HG03432 (cell line): Measurements from ENCODE around the gene COMMD2.

Source experiments
- ATAC-seq: cut with Tn5 transposase; IDR thresholded peaks from one replicate; pipeline ENCODE4 v1.9.1; 2021; ENCODE audit warnings: mild to moderate bottlenecking, moderate library complexity; ENCODE audit not compliant: unreplicated experiment

COMMD2 gene

DNA sequence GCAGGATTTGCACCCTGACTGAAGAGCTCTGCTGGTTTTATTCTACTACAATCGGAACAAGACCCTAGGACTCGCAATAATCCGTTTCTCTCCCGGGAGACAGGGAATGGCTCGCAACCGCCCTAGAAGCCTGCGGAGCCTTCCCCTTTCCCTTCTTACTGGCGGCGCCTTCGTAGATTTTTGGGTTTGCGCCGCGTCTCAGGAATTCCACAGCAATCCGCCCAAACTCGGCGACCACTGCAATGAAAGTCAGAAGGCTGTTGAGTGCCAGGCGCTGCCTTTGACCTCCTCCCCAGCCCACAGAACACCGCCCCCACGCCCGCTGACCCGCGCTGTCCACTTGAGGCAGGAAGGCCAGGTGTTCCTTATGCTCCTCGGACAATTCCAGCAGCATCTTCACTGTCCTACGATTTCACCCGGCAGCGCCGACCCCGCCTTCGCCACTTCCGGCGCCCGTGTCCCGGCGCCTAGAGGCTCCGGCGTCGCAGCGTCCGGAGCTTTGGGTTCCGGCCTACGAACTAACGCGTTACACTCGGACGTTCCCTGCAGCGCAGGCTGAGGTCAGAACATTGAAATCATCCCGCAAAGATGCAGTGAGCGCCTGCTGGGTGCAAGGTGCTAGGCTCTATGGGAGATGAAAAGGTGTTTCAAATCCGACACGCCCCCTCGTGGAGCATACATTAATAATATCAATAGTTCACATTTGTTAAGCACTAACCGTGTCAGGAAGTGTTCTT is at the start of gene COMMD2:
Gene COMMD2 (minus strand): TSS at position 439 of the 737 bp plus-strand sequence. CDS start 45 bp downstream, at position 394.
- ATAC-seq: peak; percentile 99

DNA sequence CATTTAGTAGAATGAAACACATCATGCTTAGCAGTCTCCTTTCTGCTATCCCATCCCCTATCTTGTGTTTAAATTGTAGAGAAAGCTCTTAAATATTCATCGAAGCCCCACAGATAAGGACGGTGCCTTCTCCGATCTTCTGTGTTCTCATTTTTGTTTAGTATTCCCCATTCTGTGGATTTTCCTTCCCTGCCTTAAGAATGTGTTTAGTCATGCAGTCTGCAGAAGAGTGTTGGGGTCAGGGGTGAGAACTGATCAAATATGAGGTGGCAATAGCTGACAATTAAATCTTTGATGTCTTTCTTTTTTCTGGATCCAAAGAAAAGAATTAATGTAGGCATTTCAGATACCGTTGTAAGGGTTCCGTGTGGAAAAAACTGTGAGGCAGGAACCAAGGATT is 49.4 kb upstream of the COMMD2 start:
- no peak for ATAC-seq

DNA sequence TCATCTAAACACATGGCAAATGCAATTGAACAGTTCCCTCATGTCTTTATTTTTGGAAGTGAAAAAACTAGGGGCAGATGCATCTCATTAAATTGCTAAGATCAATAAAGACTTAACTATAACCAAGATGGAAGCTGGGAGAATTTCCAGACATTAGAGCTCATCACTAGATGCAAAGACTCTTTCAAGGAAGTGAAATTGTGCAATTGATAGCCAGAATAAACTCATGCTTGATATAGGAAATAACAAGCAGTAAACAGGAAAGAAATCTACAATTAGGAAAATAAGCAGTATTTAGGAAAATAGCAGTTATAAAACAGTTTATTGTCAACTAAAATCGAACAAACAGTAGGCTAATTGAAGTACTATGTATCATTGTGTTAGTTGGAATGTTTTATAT is 48.9 kb upstream of the COMMD2 start:
- ATAC-seq: no peak

DNA sequence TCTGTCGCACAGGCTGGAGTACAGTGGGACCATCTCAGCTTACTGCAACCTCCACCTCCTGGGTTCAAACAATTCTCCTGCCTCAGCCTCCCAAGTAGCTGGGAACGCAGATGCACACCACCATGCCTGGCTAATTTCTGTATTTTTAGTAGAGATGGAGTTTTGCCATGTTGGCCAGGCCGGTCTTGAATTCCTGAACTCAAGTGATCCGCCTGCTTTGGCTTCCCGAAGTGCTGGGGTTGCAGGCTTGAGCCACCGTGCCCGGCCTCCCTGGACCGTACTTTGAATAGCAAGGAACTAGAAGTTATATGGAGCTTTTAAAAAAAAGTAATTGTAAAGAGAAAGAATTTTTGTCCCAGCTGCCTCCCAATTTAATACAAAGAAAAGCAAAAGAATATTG is 48.4 kb upstream of the COMMD2 start:
- no peak for ATAC-seq

DNA sequence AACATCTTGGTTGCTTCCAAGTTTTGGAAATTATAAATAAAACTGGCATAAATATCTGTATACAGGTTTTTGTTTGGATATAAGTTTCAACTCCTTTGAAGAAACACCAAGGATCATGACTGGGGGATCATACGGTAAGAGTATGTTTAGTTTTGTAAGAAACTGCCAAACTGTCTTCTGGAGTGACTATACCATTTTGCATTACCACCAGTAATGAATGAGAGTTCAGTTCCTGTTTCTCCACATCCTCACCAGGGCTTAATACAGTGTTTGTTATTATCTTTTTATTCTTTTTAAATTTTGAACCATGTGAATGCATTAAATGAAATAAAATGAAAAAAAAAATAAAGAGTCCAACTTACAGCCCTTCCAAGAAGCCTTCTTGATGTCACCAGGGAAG is 43.7 kb upstream of the COMMD2 start:
- ATAC-seq: no peak

DNA sequence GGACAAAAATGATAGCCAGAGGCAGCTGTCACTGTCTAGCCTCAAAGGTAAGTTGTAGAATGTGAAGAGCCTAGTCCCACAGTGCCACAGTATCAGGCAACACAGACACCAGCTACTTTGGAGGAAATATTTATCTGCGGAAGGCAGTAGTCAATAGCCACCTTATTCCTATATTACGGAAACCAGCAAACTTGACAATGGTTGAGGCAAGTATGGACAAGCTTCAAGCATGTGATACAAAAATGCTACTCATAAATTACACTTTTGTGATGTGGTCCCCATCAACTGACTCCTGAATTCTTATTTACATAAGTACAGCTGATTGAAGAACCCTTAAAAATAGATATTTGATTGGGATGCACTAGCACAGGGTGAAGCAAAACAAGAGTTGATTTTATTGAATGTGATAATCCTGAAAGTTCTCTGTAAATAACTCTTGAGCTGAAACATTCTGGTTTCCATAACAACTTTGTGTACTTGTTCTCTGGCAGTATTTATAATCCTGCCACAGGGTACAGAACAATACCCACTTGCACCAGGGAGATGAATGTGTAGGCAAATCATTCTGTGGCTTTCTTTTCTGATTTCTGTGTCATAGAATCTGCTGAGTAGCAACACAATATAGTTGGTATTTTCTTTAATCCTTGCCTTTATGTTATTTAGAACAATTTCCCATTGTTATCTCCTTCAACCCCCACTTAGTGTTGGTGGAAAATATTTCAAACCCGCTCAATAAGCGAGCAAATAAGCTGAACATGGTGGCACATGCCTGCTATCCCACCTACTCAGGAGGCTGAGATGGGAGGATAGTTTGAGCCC is 40.4 kb upstream of the COMMD2 start, which contains the start of gene ANKUB1:
Gene ANKUB1 (minus strand): TSS at position 103 of the 819 bp plus-strand sequence. CDS start 188 bp downstream, outside the sequence.
- no peak for ATAC-seq

DNA sequence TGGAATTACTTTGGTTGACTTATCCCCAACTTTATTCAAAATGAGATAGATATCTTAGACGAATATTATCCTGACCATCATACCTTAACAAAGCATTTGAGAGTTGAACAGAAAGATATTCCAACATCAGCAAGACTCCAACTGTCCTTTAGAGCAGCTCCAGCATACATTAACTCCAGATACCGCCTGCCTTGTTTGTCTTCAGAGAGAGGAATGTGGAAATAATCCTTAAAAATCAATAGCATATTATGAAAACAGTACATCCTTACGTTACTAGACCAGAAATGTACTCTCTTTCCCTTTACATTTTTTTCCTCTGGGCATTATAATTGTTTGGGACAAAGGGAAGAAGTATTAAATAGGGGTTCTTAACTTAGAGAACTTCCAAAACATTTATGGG is 38.4 kb upstream of the COMMD2 start:
- no peak for ATAC-seq

DNA sequence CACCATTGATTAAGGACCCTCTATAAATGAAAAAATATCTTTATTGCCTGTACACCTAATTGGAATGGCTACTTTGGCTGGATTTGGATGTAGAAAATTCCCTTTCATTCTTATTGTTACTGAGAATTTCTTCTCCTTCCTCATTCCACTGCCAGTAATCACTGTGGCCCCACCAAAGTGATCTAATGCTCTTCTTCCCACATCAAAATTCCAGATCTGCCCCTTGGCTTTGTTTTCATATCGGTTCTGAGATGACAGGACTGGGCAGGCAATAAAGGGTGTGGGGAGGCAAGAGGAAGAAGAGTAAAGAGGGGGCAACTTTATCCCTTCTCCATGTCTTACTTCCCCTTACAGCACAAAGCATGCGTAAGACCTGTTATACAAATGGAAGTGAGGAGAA is 38.0 kb upstream of the COMMD2 start:
- ATAC-seq: no peak

DNA sequence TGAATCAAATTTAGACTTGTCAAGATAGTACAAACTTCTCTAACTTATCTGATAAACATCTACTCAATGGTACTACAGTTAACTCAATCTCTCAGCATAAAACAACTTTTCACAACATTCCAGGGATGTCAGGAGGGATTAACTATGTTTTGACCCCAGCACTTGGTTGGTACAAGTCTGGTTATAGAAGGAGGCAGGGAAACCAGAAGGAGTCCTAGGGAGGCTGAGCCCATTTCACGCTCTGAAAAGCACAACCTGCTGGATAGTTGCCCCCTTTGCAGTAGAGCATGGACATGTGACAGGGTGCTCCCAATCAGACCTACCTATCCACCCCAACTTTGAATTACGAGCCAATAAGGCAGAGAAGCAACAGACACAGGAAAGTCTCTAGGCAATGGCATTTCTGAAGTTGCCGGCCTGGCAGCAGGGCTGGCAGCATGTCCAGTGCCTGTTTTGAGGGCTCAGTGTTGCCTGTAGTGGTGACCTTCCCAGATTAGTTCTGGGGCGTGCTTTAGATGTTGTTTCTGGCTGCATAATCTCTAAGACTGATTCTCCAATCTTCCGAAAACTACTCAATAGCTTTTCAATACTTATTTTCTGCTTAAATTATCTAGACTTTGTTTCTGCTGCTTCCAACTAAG is 31.9 kb upstream of the COMMD2 start:
- no peak for ATAC-seq

DNA sequence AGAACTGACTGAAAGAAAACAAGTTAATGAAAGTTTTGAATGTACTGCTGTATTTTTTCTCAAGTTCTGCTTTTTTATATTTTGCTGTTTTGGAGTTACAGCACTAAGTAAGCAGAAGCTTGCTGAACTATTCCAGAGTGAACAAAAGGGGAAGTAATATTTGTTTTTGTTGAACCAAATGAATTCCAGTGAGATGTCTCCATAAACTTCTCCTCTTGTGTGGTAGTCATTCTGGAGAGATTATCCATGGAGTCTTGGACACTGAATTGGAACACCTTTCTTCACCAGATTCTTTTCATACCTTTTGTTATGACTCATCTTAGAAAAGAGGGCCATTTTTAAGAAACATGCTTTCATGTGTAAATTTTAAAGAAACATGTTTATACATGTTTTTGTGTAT is 31.3 kb upstream of the COMMD2 start:
- no peak for ATAC-seq

DNA sequence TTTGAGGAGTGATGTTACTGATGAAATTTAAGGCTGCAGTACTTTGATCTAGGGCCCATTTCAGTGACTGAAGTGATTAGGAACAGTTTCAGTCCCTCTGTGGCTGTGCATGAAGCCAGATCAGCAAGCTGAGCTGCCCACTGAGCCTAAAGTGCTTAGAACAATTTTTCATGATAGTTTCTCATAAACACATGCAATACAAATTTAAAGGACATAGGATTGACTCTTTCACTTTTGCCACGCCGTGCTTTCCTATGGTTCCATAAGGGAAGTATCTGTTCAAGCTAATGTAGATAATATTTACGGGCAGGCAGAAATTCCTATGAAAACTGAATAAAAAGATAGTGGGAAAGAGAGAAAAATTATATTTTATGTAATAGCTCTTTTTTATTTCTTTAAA is 29.5 kb upstream of the COMMD2 start:
- no peak for ATAC-seq

DNA sequence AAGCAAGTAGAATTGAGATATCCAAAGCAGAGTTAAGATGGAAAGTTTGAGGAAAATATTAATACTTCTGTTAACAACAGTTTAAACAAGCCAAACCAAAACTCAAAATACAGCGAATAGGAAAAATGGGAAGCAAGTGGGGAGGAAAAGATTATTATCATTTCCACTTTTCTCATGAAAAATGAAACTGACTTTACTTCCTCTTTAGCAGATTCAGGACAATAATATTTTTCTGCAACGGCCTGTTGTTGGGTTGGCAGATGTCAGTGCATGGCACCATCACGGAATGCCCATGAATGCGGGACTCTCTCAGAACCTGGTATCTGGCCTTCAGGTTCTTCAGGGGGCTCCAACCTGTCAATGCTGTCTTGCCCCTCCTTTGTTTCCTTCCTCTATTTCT is 28.9 kb upstream of the COMMD2 start:
- no peak for ATAC-seq

DNA sequence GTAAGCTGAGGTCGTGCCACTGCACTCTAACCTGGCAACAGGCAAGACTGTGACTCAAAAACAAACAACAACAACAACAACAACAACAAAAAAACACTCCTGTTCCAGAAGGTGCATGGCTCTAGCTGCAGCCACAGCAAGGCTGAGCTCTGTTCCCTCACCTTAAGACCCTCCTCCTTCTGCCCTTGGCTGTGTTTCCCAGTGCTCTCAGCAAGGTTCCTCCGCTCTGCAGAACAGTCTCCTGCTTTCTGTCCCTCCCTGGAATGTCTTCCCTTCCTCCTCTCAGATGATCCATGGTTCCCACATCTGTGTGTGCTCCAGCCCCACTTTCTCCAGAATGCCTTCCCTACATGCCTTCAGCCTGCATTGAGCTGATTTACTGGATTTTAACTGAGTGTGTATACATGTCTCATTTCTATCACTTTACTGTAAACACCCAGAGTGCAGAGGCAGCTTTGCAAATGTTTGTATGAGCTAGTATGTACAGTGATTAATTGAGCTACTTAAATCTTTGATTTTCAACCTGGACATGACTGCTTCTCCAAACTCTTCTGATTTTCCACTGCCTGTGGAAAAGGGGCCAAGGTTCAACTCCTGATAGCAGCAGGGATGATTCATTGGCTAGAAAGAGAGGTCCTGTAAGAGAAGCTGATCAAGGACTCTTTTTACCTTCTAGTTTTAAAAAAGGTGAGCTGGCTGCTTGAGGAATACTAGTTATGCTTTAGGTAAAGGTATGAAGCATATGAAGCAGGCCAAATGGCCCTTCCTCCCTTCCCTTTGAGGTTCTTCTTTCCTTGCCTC is 25.3 kb upstream of the COMMD2 start:
- no peak for ATAC-seq

DNA sequence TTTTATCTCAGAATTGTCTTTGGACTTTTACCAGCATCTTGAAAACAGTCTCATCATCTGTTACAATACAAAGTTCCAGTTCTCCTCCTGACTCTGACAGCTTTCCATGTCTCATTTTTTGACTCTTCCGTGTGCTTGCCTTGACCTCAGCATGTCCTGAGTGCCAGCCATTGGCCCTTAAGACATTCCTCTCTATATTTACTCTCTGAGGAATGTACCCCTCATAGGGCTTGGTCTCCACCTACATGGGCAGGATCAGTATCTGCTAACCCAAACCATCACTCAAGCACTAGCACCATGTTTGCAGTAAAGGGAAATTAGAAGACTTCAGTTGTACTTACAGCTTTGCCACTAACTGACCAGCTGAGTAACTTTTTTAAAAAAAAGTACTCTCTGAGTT is 23.9 kb upstream of the COMMD2 start:
- no peak for ATAC-seq

DNA sequence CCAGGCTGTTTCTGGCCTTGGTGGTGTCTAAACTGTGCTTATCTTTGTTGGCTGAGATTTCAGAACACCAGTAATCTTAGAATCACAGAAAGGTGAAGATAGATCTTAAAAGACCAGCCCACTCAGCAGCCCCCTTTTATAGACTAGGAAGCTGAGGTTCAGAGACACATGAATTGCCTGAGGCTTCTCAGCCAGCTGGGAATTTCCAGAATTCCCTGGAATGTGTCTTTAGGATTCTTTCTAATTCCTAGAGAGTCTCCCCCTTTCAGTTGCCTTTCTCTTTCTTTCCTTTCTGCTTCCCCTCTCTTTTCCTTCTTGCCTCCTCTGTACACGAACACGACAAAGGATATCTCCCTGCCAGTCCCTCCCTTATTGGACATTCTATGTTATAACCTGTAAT is 20.6 kb upstream of the COMMD2 start:
- no peak for ATAC-seq

DNA sequence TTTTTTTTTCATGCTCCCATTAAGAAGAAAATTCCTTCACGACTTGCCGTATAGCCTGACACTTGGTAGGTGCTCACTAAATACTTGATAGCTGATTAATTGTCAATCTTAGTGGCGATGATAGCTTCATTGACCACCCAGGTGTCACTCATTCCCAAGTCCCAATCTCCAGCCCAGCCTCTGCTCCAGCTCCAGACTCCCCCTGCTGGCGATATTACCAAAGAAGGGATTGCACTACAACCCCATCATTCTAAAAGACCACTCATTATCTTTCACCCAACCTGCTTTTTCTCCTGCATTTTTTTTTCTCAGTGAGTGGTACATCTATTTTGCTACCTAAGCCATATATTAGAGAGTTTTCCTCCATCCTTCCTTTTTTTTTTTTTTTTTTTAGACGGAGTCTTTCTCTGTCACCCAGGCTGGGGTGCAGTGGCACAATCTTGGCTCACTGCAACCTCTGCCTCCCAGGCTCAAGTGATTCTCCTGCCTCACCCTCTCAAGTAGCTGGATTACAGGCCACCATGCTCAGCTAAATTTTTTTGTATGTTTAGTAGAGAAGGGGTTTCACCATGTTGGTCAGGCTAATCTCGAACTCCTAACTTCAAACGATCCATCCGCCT is 19.5 kb upstream of the COMMD2 start:
- ATAC-seq: peak; percentile 71

DNA sequence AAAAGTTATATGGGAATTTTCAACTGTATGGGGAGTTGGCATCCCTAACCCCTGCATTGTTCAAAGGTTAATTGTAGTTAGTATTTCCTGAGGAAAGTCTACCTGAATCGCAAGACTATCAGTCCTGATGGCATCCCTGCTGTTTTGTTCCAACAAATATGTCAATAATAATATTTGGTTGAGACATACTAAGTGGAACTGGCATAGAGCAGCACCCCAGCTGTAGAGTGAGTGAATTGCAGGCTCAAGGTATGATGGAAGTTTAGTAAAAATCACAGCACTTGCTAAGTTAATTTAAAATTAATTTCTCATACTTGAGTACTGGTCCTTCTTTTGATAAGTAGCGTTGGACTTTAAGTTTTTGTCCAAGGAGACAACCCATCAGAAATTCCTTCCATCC is 18.0 kb upstream of the COMMD2 start:
- no peak for ATAC-seq

DNA sequence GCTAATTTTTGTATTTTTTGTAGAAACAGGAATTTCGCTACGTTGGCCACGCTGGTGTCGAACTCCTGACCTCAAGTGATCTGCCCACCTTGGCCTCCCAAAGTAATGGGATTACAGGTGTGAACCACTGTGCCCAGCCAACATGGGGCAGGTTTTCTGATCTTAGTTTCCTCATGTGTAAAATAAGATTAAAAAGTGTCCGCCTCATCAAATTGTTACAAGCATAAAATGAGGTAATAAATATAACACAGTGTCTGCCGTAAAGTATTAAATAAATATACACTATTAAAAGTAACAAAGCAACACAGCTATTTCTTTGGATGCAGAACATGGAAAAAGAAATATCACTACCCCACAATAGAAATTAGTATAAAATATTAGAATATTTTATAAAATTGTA is 16.4 kb upstream of the COMMD2 start:
- no peak for ATAC-seq

DNA sequence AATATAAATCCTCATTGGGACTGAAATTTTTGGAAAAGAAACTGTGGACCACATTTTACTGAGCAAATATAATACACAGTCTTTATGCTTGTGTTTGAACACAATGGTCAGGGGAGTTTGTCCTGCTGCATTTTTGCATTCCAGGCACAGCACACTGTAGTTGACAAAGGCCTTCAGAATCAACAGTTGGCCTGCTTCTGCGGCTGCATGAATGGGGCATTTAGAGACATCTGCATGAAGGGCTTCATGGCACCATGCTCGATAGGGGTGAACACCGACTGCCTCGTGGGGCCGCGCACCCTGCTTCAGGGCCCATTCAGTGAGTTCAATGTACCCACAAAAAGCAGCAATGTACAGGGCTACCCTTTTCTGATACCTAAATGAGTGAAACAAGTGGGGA is 15.4 kb upstream of the COMMD2 start:
- ATAC-seq: no peak

DNA sequence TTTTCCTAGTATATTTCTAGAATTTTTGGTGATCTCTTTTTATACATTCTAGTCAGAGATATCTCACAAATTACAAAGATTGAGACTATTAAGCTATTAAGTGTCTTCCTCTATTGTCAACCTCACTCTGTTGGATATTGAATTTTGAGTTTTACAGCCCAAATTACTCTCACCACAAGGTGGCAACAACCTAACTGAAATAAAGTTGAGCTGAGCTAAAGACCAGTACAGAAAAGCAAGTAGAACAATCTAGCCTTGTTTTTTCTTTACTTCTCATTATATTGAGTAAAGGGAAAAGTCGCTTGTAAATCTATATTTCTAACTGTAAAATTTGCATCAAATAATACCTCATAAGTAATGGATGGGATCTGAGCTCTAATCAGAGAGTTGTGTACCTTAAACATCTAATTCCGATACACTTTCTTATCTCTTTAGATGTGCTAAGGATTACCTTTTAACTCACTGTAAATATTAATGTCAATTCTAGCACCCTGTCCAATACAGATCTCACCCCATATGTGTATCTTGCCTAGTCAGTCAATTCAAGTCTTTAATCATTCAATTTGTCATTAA is 13.6 kb upstream of the COMMD2 start:
- ATAC-seq: no peak
